H9 (cell line): ENCODE results near the gene STXBP6. TPM values are rescaled to one million over a fixed set of nuclear protein-coding genes. Genes with fewer than 3 reads are reported as not detected.

ENCODE experiments used
- DNase-seq: peaks from one replicate; pipeline ENCODE4 v3.0.0-alpha.2; 2017
- H2AFZ ChIP-seq: one replicate; pipeline ENCODE4 v1.6.1; 2013; ENCODE audit warnings: mild to moderate bottlenecking, low read length, control low read depth, moderate library complexity
- H2AK5ac ChIP-seq: 2 replicates; pipeline ENCODE4 v1.6.1; 2013; ENCODE audit warnings: low read length, control low read depth, mixed read lengths; ENCODE audit not compliant: insufficient read length
- H2BK120ac ChIP-seq: one replicate; pipeline ENCODE4 v1.6.1; 2013; ENCODE audit warnings: low read depth, mild to moderate bottlenecking, low read length, control low read depth, inconsistent platforms; ENCODE audit not compliant: poor library complexity, severe bottlenecking
- H2BK12ac ChIP-seq: 2 replicates; pipeline ENCODE4 v1.6.1; 2013; ENCODE audit warnings: low read length, control low read depth, mixed read lengths, low read depth; ENCODE audit not compliant: insufficient read length
- H2BK15ac ChIP-seq: 2 replicates; pipeline ENCODE4 v1.6.1; 2013; ENCODE audit warnings: low read depth, low read length, control low read depth
- H2BK20ac ChIP-seq: one replicate; pipeline ENCODE4 v1.6.1; 2013; ENCODE audit warnings: low read depth, mild to moderate bottlenecking, low read length, control low read depth, inconsistent platforms; ENCODE audit not compliant: poor library complexity, severe bottlenecking
- H2BK5ac ChIP-seq: 2 replicates; pipeline ENCODE4 v1.6.1; 2013; ENCODE audit warnings: low read length, control low read depth, mixed read lengths; ENCODE audit not compliant: insufficient read length
- H3K14ac ChIP-seq: 2 replicates; pipeline ENCODE4 v1.6.1; 2013; ENCODE audit warnings: low read length, control low read depth; ENCODE audit not compliant: insufficient read depth
- H3K18ac ChIP-seq: 2 replicates; pipeline ENCODE4 v1.6.1; 2013; ENCODE audit warnings: low read depth, mild to moderate bottlenecking, mixed read lengths, low read length, control low read depth; ENCODE audit not compliant: insufficient read length
- H3K23ac ChIP-seq: 2 replicates; pipeline ENCODE4 v1.6.1; 2013; ENCODE audit warnings: low read length, control low read depth, mixed read lengths, low read depth; ENCODE audit not compliant: insufficient read length
- H3K23me2 ChIP-seq: 2 replicates; pipeline ENCODE4 v1.6.1; 2013; ENCODE audit warnings: low read depth, mild to moderate bottlenecking, mixed read lengths, low read length, control low read depth; ENCODE audit not compliant: insufficient read length, poor library complexity, severe bottlenecking
- H3K27ac ChIP-seq: 2 replicates; pipeline ENCODE4 v1.5.1; 2013; ENCODE audit warnings: low read length, control low read depth, mixed read lengths, low read depth; ENCODE audit not compliant: insufficient read length
- H3K27me3 ChIP-seq: 2 replicates; pipeline ENCODE4 v1.6.1; 2013; ENCODE audit warnings: low read length, control low read depth, inconsistent platforms; ENCODE audit not compliant: insufficient read depth
- H3K4ac ChIP-seq: 2 replicates; pipeline ENCODE4 v1.6.1; 2013; ENCODE audit warnings: low read depth, mild to moderate bottlenecking, control low read depth, inconsistent platforms, low read length, moderate library complexity
- H3K4me1 ChIP-seq: 2 replicates; pipeline ENCODE4 v1.6.1; 2013; ENCODE audit warnings: low read length, control low read depth, inconsistent platforms; ENCODE audit not compliant: insufficient read depth
- H3K4me2 ChIP-seq: 2 replicates; pipeline ENCODE4 v1.6.1; 2013; ENCODE audit warnings: low read length, control low read depth, mixed read lengths; ENCODE audit not compliant: insufficient read length, insufficient read depth
- H3K56ac ChIP-seq: 2 replicates; pipeline ENCODE4 v1.6.1; 2013; ENCODE audit warnings: low read depth, mild to moderate bottlenecking, mixed read lengths, low read length, control low read depth; ENCODE audit not compliant: insufficient read length
- H3K79me1 ChIP-seq: 2 replicates; pipeline ENCODE4 v1.6.1; 2013; ENCODE audit warnings: low read depth, mild to moderate bottlenecking, moderate library complexity, low read length, control low read depth, inconsistent platforms; ENCODE audit not compliant: insufficient read depth, poor library complexity, severe bottlenecking
- H3K79me2 ChIP-seq: 2 replicates; pipeline ENCODE4 v1.6.1; 2013; ENCODE audit warnings: low read length, control low read depth, inconsistent platforms; ENCODE audit not compliant: insufficient read depth
- H3K9ac ChIP-seq: 2 replicates; pipeline ENCODE4 v1.6.1; 2013; ENCODE audit warnings: low read length, control low read depth, mixed read lengths; ENCODE audit not compliant: insufficient read length; ENCODE audit errors: extremely low read depth
- H3K9me3 ChIP-seq: one replicate; pipeline ENCODE4 v1.6.1; 2013; ENCODE audit warnings: low read depth, low read length, inconsistent platforms; ENCODE audit not compliant: control insufficient read depth
- H3T11ph ChIP-seq: one replicate; pipeline ENCODE4 v1.6.1; 2013; ENCODE audit warnings: mild to moderate bottlenecking, low read length, control low read depth, inconsistent platforms
- H4K20me1 ChIP-seq: one replicate; pipeline ENCODE4 v1.6.1; 2013; ENCODE audit not compliant: control insufficient read depth, insufficient read length, insufficient read depth
- H4K5ac ChIP-seq: 2 replicates; pipeline ENCODE4 v1.6.1; 2013; ENCODE audit warnings: low read depth, mild to moderate bottlenecking, mixed read lengths, low read length, control low read depth; ENCODE audit not compliant: insufficient read length
- H4K8ac ChIP-seq: replicated peaks from 2 replicates; pipeline ENCODE4 v1.6.1; 2013; ENCODE audit warnings: low read length, control low read depth, mixed read lengths, low read depth; ENCODE audit not compliant: insufficient read length
- H4K91ac ChIP-seq: 2 replicates; pipeline ENCODE4 v1.6.1; 2013; ENCODE audit warnings: low read depth, mild to moderate bottlenecking, moderate library complexity, mixed read lengths, low read length, control low read depth; ENCODE audit not compliant: insufficient read length
- H3K27ac Mint-ChIP-seq, 3 experiments: 2 replicates in 2 of 3; 3 replicates in 1 of 3; pipeline ENCODE4 v1.8.0; 2020 to 2021; ENCODE audit warnings: mixed read lengths in 3 of 3, mild to moderate bottlenecking in 1 of 3, moderate library complexity in 1 of 3
- H3K27me3 Mint-ChIP-seq: 2 replicates; pipeline ENCODE4 v1.8.0; 2021; ENCODE audit warnings: low read depth, mild to moderate bottlenecking, moderate library complexity, mixed read lengths
- H3K36me3 Mint-ChIP-seq, 3 experiments: 2 replicates in 2 of 3; 3 replicates in 1 of 3; pipeline ENCODE4 v1.8.0; 2020 to 2021; ENCODE audit warnings: low read depth in 3 of 3, mixed read lengths in 3 of 3; ENCODE audit not compliant: insufficient read depth in 1 of 3
- H3K4me1 Mint-ChIP-seq, 2 experiments: 2 replicates each; pipeline ENCODE4 v1.8.0; 2020; ENCODE audit warnings: mixed read lengths in 2 of 2
- H3K4me3 Mint-ChIP-seq, 2 experiments: 2 replicates in 1 of 2; 3 replicates in 1 of 2; pipeline ENCODE4 v1.8.0; 2020 to 2021; ENCODE audit warnings: mild to moderate bottlenecking in 2 of 2, mixed read lengths in 2 of 2, moderate library complexity in 1 of 2
- H3K9me3 Mint-ChIP-seq, 2 experiments: 2 replicates in 1 of 2; 3 replicates in 1 of 2; pipeline ENCODE4 v1.8.0; 2020; ENCODE audit warnings: mild to moderate bottlenecking in 2 of 2, mixed read lengths in 2 of 2, moderate library complexity in 1 of 2
- CTCF ChIP-seq: fragments of 200-600 bp; sonication (generic); conservative IDR thresholded peaks from 3 replicates; pipeline ENCODE4 v1.8.0; 2021; ENCODE audit warnings: antibody characterized with exemption, mild to moderate bottlenecking
- WGBS: extraction: QIAGEN DNeasy Blood & Tissue Kit; methylation state at CpG from one replicate; pipeline ENCODE4 v1.1.7; 2013; ENCODE audit warnings: missing lambda C conversion rate, low lambda C conversion rate, mixed read lengths; ENCODE audit not compliant: insufficient read length; ENCODE audit errors: extremely low coverage; 5-methylcytosine and 5-hydroxymethylcytosine counted together
- total RNA-seq: library from RNA; stranded (reverse); gene quantifications from 2 replicates; pipeline ENCODE4 v1.2.1, GENCODE V29; 2021

Gene STXBP6
- total RNA-seq, 1 experiment from 2014 or later, result 3.6 TPM

GRCh38 chr14:24851406-24851805 lies 198.5 kb downstream of the STXBP6 start:
- Histone ChIP-seq H3K23me2 (no peaks in the 10 kb centered on the region), H3K4me1 (peaks cover 6% of the 10 kb centered on the region; the same call in 1 of the 2 replicates), H3K9ac (no peak overlapping the region), H2BK20ac (no peak overlapping the region), H2BK120ac (no peak overlapping the region), H4K5ac (no peak overlapping the region), H3K79me1 (no peaks in the 10 kb centered on the region), H3K18ac (no peak overlapping the region), H4K20me1 (no peaks in the 10 kb centered on the region), H3K4me2 (no peak overlapping the region), H3K14ac (no peak overlapping the region), H3T11ph (no peak overlapping the region), H3K9me3 (no peaks in the 10 kb centered on the region), H2BK5ac (no peak overlapping the region), H3K79me2 (no peaks in the 10 kb centered on the region), H2BK15ac (no peak overlapping the region), H2AK5ac (no peak overlapping the region), H2AFZ (no peak overlapping the region), H2BK12ac (no peak overlapping the region), H3K23ac (no peak overlapping the region), H3K27ac (no peak overlapping the region), H3K56ac (no peak overlapping the region), H3K27me3 (no peaks in the 10 kb centered on the region), H4K8ac (no peak overlapping the region), H4K91ac (no peak overlapping the region), H3K4ac (no peak overlapping the region)
- TF ChIP-seq CTCF, result no peak
- no peak for DNase-seq
- H3K27ac Mint-ChIP-seq, result no peak overlapping the region
- H3K36me3 Mint-ChIP-seq, result no peaks in the 10 kb centered on the region
- H3K9me3 Mint-ChIP-seq, result no peaks in the 10 kb centered on the region
- no peaks in the 10 kb centered on the region for H3K27me3 Mint-ChIP-seq
- WGBS, result no CpG with 5 or more reads among the region's 4 CpGs
- H3K4me3 Mint-ChIP-seq, result no peak overlapping the region
- H3K4me1 Mint-ChIP-seq, result peaks cover 29 to 32% of the 10 kb centered on the region in 2 experiments
